Ovary (tissue), 3 donors: ENCODE results near the gene ANXA6.

Source experiments
- EP300 ChIP-seq: sonication (generic); formaldehyde crosslinking; IDR thresholded peaks from one replicate; pipeline ENCODE4 v1.6.1; 2017; ENCODE audit warnings: antibody characterized with exemption
- POLR2A ChIP-seq: fragments of 450-650 bp; IDR thresholded peaks from one replicate; pipeline ENCODE4 v1.6.1; 2017; ENCODE audit warnings: antibody characterized with exemption, mild to moderate bottlenecking, moderate library complexity
- TF ChIP-seq, protein P1 (sequence below), 3 donors: fragments of 450-650 bp in 2 of 3; fragments of 200-600 bp in 1 of 3; IDR thresholded peaks; one replicate each; pipeline versions ENCODE4 v1.5.1 to v1.8.0; 2016 to 2022; ENCODE audit warnings: antibody characterized with exemption in 3 of 3, mild to moderate bottlenecking in 1 of 3
- donor health status: DM: no; HTN: no; CAD: no.

DNA sequence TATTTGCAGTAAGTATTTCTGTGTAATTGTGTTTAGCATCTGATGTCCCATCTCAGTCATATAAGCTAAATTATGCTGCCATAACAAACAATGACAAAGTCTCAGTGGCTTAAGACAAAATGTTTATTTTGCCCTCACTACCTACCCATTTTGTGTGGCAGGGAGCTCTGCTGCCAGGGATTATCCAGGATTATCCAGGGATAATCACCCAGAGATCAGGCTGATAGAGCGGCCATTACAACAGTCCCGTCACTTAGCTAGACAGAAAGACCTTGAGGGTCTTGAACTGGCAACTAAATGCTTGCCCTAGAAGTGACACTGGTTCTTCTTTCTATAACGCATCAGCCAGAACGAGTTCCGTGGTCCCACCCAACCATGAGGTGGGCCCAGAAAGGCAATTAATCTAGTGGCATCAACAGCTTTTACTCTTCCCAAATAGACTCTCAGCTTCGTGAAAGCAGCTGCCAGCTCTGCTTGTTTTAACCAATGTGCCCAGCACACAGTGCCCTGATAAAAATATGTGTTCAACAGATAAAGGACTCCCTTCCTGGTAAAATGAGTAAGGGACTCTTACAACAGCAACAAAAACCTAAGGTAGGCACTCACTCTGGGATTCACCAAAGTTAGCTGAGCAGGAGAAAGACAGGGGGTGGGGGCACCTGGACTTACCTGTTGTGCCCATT is 43.5 kb upstream of the ANXA6 start:
- TF ChIP-seq, protein P1, sequence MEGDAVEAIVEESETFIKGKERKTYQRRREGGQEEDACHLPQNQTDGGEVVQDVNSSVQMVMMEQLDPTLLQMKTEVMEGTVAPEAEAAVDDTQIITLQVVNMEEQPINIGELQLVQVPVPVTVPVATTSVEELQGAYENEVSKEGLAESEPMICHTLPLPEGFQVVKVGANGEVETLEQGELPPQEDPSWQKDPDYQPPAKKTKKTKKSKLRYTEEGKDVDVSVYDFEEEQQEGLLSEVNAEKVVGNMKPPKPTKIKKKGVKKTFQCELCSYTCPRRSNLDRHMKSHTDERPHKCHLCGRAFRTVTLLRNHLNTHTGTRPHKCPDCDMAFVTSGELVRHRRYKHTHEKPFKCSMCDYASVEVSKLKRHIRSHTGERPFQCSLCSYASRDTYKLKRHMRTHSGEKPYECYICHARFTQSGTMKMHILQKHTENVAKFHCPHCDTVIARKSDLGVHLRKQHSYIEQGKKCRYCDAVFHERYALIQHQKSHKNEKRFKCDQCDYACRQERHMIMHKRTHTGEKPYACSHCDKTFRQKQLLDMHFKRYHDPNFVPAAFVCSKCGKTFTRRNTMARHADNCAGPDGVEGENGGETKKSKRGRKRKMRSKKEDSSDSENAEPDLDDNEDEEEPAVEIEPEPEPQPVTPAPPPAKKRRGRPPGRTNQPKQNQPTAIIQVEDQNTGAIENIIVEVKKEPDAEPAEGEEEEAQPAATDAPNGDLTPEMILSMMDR (IDR thresholded peaks at IDR 0.05) = no peak
- no peak for TF ChIP-seq EP300
- TF ChIP-seq POLR2A = no peak
